CD4-positive, alpha-beta T cell treated with Interleukin-17A for 1 hour (primary cell): ENCODE measurements around the gene EIF1AD.
"Not testable (repeated sequence)": the region's sequence is repeated elsewhere in the genome, so short reads cannot be mapped to it uniquely, and the experiment has no call there.

Source experiments
- DNase-seq: peaks from one replicate; pipeline ENCODE4 v3.0.0-alpha.2; 2020

The EIF1AD gene

GRCh38 chr11:66020618-66021357, 18.8 kb upstream of the EIF1AD start:
- no peak for DNase-seq

DNA sequence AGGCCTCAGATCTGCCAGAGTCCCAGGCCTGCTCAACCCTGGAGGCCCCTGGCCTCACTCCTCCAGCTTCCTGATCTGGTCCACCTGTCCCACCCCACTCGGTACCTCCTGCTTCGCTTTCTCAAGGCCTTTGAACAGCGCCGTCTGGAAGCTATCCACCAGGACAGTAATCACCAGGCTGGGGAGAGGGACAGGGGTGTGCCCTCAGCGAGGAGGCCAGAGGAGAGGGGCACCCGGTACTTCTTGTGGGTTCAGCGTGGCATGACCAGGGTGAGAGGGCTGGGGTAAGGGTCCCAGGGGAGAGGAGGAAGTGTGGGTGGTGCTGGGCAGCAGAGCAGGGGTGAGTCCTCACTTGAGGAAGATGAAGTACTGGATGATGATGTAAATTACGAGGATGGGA, 18.3 kb upstream of the EIF1AD start:
- no peak for DNase-seq

DNA sequence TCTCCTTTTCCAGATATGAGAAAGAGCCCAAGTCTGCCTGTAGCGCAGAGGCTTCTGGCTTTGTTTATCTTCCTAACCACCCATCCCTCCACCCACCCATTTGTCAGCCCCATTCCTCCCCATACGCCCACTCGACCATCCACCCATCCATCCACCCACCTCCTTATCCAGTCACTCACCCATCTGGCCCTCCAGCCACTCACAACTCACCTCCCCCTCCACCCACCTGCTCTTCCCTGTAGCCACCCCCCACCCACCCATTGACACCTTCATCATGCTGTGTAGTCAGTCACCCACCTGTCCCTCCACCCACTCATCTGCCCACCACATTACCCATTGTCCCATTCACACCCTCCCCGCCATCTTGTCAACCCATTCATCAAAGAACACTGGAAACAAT, 15.4 kb upstream of the EIF1AD start:
- no peak for DNase-seq

DNA sequence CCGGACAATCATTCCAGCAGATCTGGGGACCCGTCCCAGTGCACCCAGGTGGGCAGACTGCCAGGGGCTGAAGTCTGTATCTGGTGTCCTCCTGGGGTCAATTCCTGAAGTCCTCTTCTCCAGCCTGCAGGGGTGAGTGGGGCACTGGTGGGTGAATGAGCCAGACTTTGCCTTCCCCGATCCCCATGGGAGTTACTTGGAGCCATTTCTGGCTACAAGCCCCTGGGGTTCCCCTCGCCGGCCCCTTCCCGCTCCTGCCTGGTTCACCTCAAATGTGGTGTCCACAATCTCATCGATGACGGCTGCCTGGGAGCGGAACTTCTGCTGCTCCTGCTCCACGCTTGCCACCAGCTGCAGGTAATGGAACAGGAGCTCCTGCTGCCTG, 14.8 kb upstream of the EIF1AD start:
- DNase-seq, result no peak

- no peak for DNase-seq
These were observed 14.2 kb upstream of the EIF1AD start for GRCh38 chr11:66015936-66016792.

DNA sequence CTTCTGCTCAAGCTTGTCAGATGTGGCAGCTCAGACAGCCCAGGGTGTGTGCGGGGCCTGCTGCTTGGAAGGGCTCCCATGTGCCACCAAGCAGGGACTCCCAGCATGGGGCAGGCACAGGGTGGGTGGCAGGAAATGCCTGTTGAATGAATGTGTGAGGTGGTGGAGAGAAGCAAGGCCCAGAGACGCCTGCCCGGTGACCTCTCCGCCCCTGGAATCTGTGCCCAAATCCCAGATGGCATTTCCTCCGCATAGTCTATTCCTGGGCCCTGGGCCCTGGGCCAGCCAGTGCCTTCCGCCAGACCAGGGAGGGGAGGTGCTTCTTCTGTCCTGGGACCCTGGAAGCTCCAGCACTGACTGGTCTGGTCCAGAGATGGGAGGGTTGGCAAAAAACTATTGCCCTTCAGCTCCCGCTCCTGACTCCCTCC, 13.5 kb upstream of the EIF1AD start:
- DNase-seq, result no peak

DNA sequence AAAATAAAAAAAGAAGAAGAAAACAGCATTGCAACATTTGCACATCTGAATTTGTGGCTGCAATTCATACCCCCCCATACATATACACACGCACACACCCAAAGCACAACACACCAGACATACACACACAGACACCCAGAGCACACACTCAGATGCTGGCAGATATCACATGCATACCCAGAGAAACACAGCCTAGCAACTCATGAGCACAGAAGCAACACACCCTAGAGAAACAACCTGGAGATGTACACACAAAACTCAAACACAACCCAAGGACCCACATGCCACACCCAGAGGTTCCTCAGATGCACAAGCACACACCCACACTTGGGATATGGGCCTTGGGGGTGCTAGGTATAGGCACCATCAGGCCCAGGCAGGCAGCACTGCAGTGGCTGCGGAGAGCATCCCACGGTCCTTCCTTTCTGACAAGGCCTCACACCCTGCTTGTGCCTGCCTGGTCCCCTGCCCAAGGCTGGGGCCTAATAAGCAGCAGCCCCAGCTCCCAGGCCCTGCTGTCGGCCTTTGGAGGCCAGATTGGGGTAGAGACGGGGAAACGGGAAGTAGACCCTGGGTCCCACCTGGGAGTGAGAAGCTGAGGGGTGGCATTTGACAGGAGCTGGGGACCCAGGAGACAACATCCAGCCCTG, 13.0 kb upstream of the EIF1AD start:
- DNase-seq, result no peak

GRCh38 chr11:66013762-66014100, 11.8 kb upstream of the EIF1AD start:
- DNase-seq, result no peak

GRCh38 chr11:66012946-66013761, 11.2 kb upstream of the EIF1AD start:
- DNase-seq, result no peak

DNA sequence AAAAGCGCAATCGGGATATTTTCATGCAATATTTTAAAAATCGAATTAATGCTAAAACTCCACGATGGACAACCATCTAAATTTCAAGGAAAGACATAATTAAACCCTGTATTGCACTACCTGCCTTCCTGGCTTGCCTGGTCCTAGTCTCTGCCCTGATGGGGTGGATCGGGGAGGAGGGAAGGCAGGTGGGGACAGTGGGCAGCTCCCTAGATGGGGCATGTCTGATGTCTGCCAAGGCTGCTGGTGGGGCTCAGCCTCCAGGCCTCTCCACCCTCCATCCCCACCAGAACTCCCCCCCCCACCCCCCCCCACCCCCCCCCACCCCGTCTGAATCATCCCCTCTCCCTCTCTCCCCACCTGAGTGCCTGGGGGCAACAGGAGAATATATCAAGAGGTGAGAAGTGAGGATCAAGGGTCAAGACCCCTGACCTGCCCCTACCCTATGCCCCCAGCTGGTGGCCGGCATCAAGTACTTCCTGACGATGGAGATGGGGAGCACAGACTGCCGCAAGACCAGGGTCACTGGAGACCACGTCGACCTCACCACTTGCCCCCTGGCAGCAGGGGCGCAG, 10.5 kb upstream of the EIF1AD start:
- DNase-seq, result no peak

DNA sequence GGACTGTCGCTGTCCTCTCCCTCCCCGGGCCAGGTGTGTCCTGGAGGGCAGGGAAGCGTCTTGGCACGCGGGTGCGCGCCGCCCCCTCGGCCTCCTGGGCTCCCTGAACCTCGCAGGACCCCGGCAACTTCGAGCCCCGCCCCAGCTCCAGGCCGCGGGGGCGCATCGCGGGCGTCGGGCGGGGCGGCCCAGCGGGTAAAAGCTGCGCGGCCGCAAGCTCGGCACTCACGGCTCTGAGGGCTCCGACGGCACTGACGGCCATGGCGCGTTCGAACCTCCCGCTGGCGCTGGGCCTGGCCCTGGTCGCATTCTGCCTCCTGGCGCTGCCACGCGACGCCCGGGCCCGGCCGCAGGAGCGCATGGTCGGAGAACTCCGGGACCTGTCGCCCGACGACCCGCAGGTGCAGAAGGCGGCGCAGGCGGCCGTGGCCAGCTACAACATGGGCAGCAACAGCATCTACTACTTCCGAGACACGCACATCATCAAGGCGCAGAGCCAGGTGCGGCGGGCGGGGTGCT, 9.9 kb upstream of the EIF1AD start, which contains the start of gene CST6:
CST6 (plus strand) TSS at position 224 of the 519 bp plus-strand sequence; CDS start at position 261, 37 bp downstream.
- DNase-seq, result no peak

- no peak for DNase-seq
These were observed 9.4 kb upstream of the EIF1AD start for GRCh38 chr11:66011239-66011784.

GRCh38 chr11:66010036-66010435, 8.1 kb upstream of the EIF1AD start:
- not testable (repeated sequence) for DNase-seq

- no peak for DNase-seq
These were observed 6.6 kb upstream of the EIF1AD start for GRCh38 chr11:66008468-66009101.

DNA sequence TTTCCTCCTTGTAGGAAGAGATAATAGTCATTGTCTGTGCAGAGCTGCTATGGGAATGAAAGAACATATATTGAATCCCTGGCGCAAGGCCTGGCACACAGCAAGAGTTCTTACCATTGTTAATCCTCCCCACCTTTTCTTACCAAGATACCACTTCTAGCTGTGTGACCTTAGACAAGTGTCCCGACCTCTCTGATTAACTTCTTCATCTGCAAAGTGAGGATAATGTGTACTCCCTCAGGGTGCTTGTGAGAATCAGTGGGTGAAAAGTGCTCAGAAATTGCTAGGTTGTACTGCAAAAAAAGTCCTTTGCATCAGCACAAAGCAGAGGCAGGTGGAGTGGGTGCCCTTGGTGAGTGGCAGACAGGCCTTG, 6.1 kb upstream of the EIF1AD start:
- no peak for DNase-seq

DNA sequence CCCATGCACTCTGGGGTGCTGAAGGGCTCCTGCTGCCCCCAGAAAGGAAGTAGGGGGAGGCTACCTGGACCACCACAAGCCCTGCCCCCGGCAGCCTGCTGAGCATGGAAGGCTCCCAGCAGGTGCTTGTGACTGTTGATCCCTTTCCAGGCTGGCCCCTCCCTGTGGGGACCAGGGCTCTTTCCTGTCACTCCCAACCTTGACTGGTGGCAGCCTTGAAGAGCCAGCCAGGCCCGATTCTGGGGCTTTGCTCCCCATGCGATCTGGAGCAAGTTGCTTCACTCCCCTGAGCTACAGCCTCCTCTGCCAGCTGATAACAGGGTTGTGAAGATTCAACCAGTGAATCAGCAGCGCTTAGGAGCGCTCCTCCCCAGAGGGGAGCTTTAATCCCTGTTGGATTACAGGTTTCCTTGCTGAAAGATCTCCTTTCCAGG, 5.3 kb upstream of the EIF1AD start:
- DNase-seq, result no peak

- no peak for DNase-seq
These were observed 4.9 kb upstream of the EIF1AD start for GRCh38 chr11:66006891-66007176.

DNA sequence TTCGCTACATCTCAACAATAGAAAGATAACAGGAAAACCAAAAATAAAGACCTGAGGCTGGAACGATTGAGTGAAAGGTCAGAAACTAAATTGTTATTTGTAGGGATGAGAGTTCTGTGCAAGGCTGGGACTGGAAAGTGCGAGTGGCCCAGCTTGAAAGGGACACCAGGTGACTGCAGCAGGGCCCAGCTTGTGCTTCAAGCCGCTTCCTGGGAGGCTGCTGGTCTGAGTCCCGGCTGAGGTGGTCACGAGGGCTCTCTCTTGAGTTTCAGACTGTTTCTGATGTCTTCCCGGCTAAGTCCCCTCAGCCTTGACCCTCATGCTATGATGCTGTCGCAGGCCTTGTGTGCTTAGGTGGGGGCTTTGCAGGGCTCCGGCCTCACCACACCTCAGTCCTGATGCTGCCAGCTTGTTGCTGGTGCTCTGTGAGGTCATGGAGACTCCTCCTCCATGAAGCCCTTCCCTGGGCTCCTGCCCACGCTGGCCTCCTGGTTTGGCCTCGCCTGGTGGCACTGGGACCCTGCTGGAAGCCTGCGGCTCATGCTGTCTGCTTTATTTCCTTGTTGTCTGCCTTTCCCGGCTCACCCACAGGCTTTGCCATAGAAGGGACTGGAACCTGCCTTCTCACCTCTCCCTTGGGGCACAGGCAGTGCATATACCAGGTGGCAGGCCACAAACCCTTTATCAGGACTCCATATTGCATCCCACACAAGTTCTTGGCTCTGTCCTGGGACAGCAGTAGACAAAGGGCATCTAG, 4.4 kb upstream of the EIF1AD start:
- no peak for DNase-seq

DNA sequence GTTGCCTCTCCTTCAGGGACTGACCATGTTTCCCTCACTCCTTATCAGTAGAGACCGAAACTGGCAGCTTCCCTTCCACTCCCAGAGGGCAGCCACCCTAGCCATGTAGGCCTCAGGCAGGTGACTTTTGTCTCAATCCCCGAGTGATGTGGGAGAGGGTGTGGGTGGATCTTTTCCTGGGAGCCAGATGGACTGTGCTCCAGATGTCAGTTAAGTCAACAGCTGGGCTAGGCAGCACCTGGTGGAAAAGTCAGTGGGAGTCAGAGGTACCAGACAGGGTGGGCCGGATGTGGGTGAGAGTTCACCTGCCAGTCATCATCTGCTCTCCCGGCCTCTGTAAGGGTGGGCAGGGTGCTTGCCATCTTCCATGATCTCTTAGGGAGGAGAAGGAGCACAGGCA, 2.2 kb upstream of the EIF1AD start:
- DNase-seq, result no peak

DNA sequence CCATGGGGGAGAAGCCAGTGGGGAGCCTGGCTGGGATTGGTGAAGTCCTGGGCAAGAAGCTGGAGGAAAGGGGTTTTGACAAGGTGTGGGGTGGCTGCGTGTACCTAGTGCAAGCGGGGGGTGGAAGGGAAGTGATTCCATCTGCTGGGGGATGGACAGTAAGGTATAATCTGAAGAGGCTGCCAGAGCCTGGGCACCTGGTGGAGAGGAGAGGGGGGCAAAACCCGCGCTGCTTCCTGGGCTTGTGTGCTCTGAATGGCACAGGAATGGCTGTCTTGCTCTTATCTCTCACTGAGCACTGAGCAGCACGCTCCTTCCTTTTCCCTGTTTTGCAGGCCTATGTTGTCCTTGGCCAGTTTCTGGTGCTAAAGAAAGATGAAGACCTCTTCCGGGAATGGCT, 1.3 kb upstream of the EIF1AD start:
- DNase-seq, result no peak

DNA sequence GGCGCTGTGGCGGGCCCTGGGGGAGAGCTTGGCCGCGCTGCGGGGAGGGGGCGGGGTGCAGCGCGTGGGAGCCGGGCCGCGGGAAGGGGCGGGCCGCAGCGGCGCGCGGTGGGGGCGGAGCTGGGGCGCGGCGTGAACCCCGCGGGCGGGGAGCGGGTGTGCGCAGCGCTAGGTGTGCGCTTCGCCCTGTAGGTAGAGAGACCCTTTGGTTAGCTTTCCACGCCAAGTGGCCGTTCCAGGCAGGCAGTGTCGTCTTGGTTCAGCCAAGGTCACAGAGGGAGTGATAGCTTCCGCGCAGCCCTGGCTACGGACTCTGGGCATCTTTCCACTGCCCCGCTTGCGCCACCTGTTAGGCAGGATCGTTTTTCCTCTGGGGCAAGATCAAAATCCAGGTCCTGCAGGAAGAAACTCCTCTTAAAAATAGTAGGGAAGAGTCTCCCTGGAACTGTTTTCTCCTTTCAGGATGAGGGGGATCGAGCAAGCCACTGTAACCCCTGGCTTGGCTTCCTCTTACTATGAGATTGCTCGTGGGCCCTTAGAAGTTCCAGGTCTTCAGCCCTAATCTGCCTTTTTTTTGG, 780 bp upstream of the EIF1AD start:
- no peak for DNase-seq
